Left lung (tissue), 14 donors: ENCODE results near the gene SLU7. TPM values are rescaled to one million over a fixed set of nuclear protein-coding genes. Genes with fewer than 3 reads are reported as not detected.
A peak's percentile ranks its signal among the peaks of the same experiment; 100 is the strongest.

Experiments used
- ATAC-seq: fragments of 200-7000 bp; cut with Tn5 transposase; one replicate; pipeline ENCODE4 v1.9.1; 2020; ENCODE audit warnings: moderate library complexity
- DNase-seq, 4 donors: peaks; one replicate each; pipeline ENCODE4 v3.0.0-alpha.2; 2013 to 2020
- H3K27ac ChIP-seq, 2 donors: fragments of 200-600 bp; sonication (generic) in 1 of 2; one replicate each; pipeline versions ENCODE4 v1.5.0 to v1.8.0; 2020 to 2021
- H3K27me3 ChIP-seq, 2 donors: fragments of 200-600 bp; sonication (generic) in 1 of 2; one replicate each; pipeline versions ENCODE4 v1.5.0 to v1.8.0; 2020 to 2021
- H3K36me3 ChIP-seq, 2 donors: fragments of 200-600 bp; sonication (generic) in 1 of 2; one replicate each; pipeline versions ENCODE4 v1.5.0 to v1.8.0; 2020 to 2021
- H3K4me1 ChIP-seq, 2 donors: fragments of 200-600 bp; one replicate each; pipeline ENCODE4 v1.8.0; 2021
- H3K4me3 ChIP-seq, 2 donors: fragments of 200-600 bp; sonication (generic) in 1 of 2; one replicate each; pipeline versions ENCODE4 v1.5.0 to v1.8.0; 2020 to 2021; ENCODE audit warnings: mild to moderate bottlenecking in 1 of 2
- H3K9me3 ChIP-seq, 2 donors: fragments of 200-600 bp; sonication (generic) in 1 of 2; one replicate each; pipeline versions ENCODE4 v1.5.0 to v1.8.0; 2020 to 2021
- CTCF ChIP-seq, 2 donors: fragments of 200-600 bp; sonication (generic) in 1 of 2; IDR thresholded peaks; one replicate each; pipeline versions ENCODE4 v1.5.0 to v1.8.0; 2021; ENCODE audit warnings: antibody characterized with exemption in 2 of 2
- intact Hi-C, 2 donors: fragments of 100-400 bp; cut with DNase I; formaldehyde crosslinking; loops; one replicate each; pipeline versions ENCODE4 v1.11.2 to v1.14.2; 2022
- long read RNA-seq, 12 donors: library from polyadenylated mRNA in 2 of 12; unstranded in 2 of 12; transcript quantifications; one replicate each; pipeline ENCODE4 v2.0.0 and lab custom pipeline, GENCODE V29; 2019 to 2026
- polyA plus RNA-seq, 6 donors: library from polyadenylated mRNA; unstranded; fragments of 120-200 nt; gene quantifications; one replicate each; pipeline ENCODE4 v1.2.1, GENCODE V29; 2013; ENCODE audit not compliant: insufficient read length in 6 of 6
- total RNA-seq, 2 donors: library from RNA; stranded (reverse); fragmentation: NEBNext Ultra II Directional; extraction: Animal tissue kit (Norgen Biotek cat#: 25700); gene quantifications; one replicate each; pipeline ENCODE4 v1.2.1, GENCODE V29; 2021
- donor health status: DM: no; HTN: yes; CAD: no.
- donor health status: DM: no; HTN: no; CAD: no.

The SLU7 gene
- total RNA-seq, result 10 to 100 TPM; 36.1 to 40.8 TPM
- 10 to 100 TPM; 48.0 to 74.1 (median 61.6) TPM for polyA plus RNA-seq
- long read RNA-seq, donor 1, partial matches to known transcripts, result 21 of 28 reads
- long read RNA-seq, donor 1, other reads (novel, unspliced or antisense), result 0 of 28 reads
- long read RNA-seq, donor 2, transcript SLU7-207 (2 exons, 492 nt), result major isoform, 5 of 422 reads
- long read RNA-seq, donor 2, partial matches to known transcripts, result 321 of 422 reads
- long read RNA-seq, donor 2, other reads (novel, unspliced or antisense), result 91 of 422 reads
- long read RNA-seq, donor 3, partial matches to known transcripts, result 13 of 16 reads
- long read RNA-seq, donor 3, other reads (novel, unspliced or antisense), result 0 of 16 reads
- long read RNA-seq, donor 4, partial matches to known transcripts, result 17 of 23 reads
- long read RNA-seq, donor 4, other reads (novel, unspliced or antisense), result 4 of 23 reads
- long read RNA-seq, donor 5, partial matches to known transcripts, result 19 of 22 reads
- long read RNA-seq, donor 5, other reads (novel, unspliced or antisense), result 0 of 22 reads
- long read RNA-seq, donor 6, partial matches to known transcripts, result 8 of 11 reads
- long read RNA-seq, donor 6, other reads (novel, unspliced or antisense), result 0 of 11 reads
- long read RNA-seq, donor 7, partial matches to known transcripts, result 0 of 2 reads
- long read RNA-seq, donor 7, other reads (novel, unspliced or antisense), result 0 of 2 reads
- long read RNA-seq, donor 8, transcript SLU7-201 (16 exons, 3,793 nt), result major isoform, 5 of 14 reads
- long read RNA-seq, donor 8, partial matches to known transcripts, result 7 of 14 reads
- long read RNA-seq, donor 8, other reads (novel, unspliced or antisense), result 0 of 14 reads
- long read RNA-seq, donor 9, result 0 reads
- long read RNA-seq, donor 10, partial matches to known transcripts, result 12 of 15 reads
- long read RNA-seq, donor 10, other reads (novel, unspliced or antisense), result 2 of 15 reads
- long read RNA-seq, donor 11, partial matches to known transcripts, result 11 of 14 reads
- long read RNA-seq, donor 11, other reads (novel, unspliced or antisense), result 0 of 14 reads
- long read RNA-seq, donor 12, partial matches to known transcripts, result 7 of 10 reads
- long read RNA-seq, donor 12, other reads (novel, unspliced or antisense), result 0 of 10 reads

- intact Hi-C loops, result no loop called here
- DNase-seq (peak; percentile 94 to 98 (median 96)), ATAC-seq (peak; percentile 86)
- Histone ChIP-seq H3K27ac (peak within 1 kb of the TSS; percentile 90 to 98), H3K27me3 (no peaks in the 10 kb centered on the region), H3K4me1 (peaks cover 11 to 56% of the 10 kb centered on the region in 2 donors), H3K9me3 (no peaks in the 10 kb centered on the region), H3K4me3 (peak within 1 kb of the TSS; percentile 68 to 72), H3K36me3 (peaks cover 0 to 14% of the 10 kb centered on the region in 2 donors)
- TF ChIP-seq CTCF (IDR thresholded peaks at IDR 0.05), result no peak
These were observed at the start of gene SLU7 for GRCh38 chr5:160418561-160419457. Gene SLU7 (minus strand): TSS chr5:160419081. CDS start chr5:160415294, 3,787 bp downstream.

GRCh38 chr5:160468363-160468975, 49.6 kb upstream of the SLU7 start:
- H3K4me3 ChIP-seq, result peak overlapping the region in 1 of 2 donors; percentile 41
- H3K27me3 ChIP-seq, result peaks cover 0 to 11% of the 10 kb centered on the region in 2 donors
- ATAC-seq, result no peak
- peak overlapping the region; percentile 50 to 77 for H3K27ac ChIP-seq
- H3K4me1 ChIP-seq, result peaks cover 18 to 56% of the 10 kb centered on the region in 2 donors
- H3K9me3 ChIP-seq, result no peaks in the 10 kb centered on the region
- TF ChIP-seq CTCF (IDR thresholded peaks at IDR 0.05), result no peak
- no peak for DNase-seq
- H3K36me3 ChIP-seq, result no peaks in the 10 kb centered on the region
- intact Hi-C loops, result no loop called here

GRCh38 chr5:160467555-160468362, 48.9 kb upstream of the SLU7 start:
- H3K27ac ChIP-seq, result peak overlapping the region; percentile 50 to 77
- DNase-seq (peak; percentile 12 to 91 (median 75)), ATAC-seq (peak; percentile 95)
- peaks cover 18 to 56% of the 10 kb centered on the region in 2 donors for H3K4me1 ChIP-seq
- H3K9me3 ChIP-seq, result no peaks in the 10 kb centered on the region
- H3K4me3 ChIP-seq, result peak overlapping the region in 1 of 2 donors; percentile 41
- no peak for TF ChIP-seq CTCF (IDR thresholded peaks at IDR 0.05)
- peaks cover 0 to 11% of the 10 kb centered on the region in 2 donors for H3K27me3 ChIP-seq
- intact Hi-C loops, result no loop called here
- H3K36me3 ChIP-seq, result no peaks in the 10 kb centered on the region
